ENCODE measurements around the gene SEZ6. TPM values are rescaled to one million over a fixed set of nuclear protein-coding genes. Genes with fewer than 3 reads are reported as not detected.

Gene SEZ6
- total RNA-seq, 2 donors from 2014 or later, result 0.35 TPM; not detected in 1

- Histone ChIP-seq H3K27ac (no peak overlapping the region), H3K4me3 (no peak overlapping the region), H3K36me3 (no peaks in the 10 kb centered on the region), H3K4me1 (peaks cover 0 to 12% of the 10 kb centered on the region in 2 donors), H3K27me3 (no peaks in the 10 kb centered on the region), H3K9me3 (no peaks in the 10 kb centered on the region)
- DNase-seq (ENCODE audit: low spot score), result no peak
- TF ChIP-seq, protein P1, sequence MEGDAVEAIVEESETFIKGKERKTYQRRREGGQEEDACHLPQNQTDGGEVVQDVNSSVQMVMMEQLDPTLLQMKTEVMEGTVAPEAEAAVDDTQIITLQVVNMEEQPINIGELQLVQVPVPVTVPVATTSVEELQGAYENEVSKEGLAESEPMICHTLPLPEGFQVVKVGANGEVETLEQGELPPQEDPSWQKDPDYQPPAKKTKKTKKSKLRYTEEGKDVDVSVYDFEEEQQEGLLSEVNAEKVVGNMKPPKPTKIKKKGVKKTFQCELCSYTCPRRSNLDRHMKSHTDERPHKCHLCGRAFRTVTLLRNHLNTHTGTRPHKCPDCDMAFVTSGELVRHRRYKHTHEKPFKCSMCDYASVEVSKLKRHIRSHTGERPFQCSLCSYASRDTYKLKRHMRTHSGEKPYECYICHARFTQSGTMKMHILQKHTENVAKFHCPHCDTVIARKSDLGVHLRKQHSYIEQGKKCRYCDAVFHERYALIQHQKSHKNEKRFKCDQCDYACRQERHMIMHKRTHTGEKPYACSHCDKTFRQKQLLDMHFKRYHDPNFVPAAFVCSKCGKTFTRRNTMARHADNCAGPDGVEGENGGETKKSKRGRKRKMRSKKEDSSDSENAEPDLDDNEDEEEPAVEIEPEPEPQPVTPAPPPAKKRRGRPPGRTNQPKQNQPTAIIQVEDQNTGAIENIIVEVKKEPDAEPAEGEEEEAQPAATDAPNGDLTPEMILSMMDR (IDR thresholded peaks at IDR 0.05), result no peak
These were observed 22.3 kb downstream of the SEZ6 start for GRCh38 chr17:28983286-28984230.

GRCh38 chr17:28982131-28982793 is 23.6 kb downstream of the SEZ6 start:
- DNase-seq (ENCODE audit: low spot score), result no peak
- Histone ChIP-seq H3K4me1 (peaks cover 0 to 12% of the 10 kb centered on the region in 2 donors), H3K27me3 (no peaks in the 10 kb centered on the region), H3K36me3 (no peaks in the 10 kb centered on the region), H3K4me3 (no peak overlapping the region), H3K27ac (peak overlapping the region in 1 of 2 donors; percentile 48), H3K9me3 (no peaks in the 10 kb centered on the region)
- TF ChIP-seq, protein P1 (IDR thresholded peaks at IDR 0.05), result no peak

GRCh38 chr17:28978356-28978964 is 27.4 kb downstream of the SEZ6 start:
- no peak for DNase-seq (ENCODE audit: low spot score)
- TF ChIP-seq, protein P1 (IDR thresholded peaks at IDR 0.05), result no peak
- Histone ChIP-seq H3K9me3 (no peaks in the 10 kb centered on the region), H3K36me3 (no peaks in the 10 kb centered on the region), H3K27ac (no peak overlapping the region), H3K4me1 (peaks cover 0 to 25% of the 10 kb centered on the region in 2 donors), H3K4me3 (no peak overlapping the region), H3K27me3 (no peaks in the 10 kb centered on the region)

DNA sequence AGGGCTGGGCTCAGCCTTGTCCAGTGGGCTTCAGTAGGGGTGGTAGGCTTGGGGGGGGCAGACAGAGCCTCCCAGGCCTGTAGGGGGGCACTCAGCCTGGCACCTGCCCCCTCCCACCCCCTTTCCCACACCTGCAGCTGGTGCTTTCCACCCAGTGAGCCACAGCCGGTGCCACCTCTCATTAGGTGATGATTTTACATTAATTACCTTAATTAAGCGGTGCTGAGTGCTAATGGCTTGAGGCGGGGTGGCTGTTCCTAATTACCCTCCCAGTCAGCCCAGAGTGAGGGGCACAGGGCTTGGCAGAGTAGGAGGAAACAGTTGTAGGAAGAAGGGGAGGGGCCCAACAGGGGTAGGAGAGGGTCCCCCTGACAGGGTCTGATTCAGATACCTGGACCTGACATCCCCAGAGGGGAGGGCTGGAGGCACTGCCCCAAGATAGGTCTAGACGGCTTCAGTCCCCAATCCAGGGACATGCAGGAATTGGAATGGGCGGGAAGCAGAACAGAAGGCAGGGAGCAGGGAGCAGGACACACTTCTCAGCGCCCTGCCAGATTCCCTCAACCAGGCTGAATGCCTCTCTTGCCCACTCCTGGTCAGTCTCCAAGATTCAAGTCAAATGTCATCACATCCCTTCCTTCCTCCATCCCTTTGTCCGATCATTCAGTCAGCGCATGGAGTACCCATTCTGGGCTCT is 28.0 kb downstream of the SEZ6 start:
- Histone ChIP-seq H3K27ac (no peak overlapping the region), H3K4me1 (peaks cover 0 to 23% of the 10 kb centered on the region in 2 donors), H3K36me3 (no peaks in the 10 kb centered on the region), H3K9me3 (no peaks in the 10 kb centered on the region), H3K27me3 (no peaks in the 10 kb centered on the region), H3K4me3 (no peak overlapping the region)
- TF ChIP-seq, protein P1 (IDR thresholded peaks at IDR 0.05), result no peak
- DNase-seq (ENCODE audit: low spot score), result no peak

DNA sequence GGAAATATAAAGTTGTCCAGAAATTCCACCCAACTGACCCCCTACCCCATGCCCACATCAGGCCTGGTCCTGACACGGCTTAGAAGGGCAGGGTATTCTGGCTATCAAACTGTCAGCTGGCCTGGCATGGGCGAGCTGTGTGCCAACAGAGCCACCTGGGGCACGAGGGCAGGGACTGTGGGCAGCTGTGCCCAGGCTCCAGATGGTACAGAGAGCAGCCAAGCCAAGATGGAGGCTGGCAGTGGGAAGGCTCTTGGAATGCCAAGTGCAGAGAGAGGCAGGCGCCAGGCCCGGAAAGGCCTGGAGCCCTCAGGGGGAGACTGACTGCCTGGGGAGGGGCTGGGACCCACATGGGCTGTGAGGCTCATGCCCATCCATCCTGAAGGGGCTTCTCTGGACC is 30.2 kb downstream of the SEZ6 start:
- no peak overlapping the region for H3K27ac ChIP-seq

More for the DNA sequence above, 30.2 kb downstream of the SEZ6 start:
- H3K36me3 ChIP-seq, result no peaks in the 10 kb centered on the region
- TF ChIP-seq, protein P1 (IDR thresholded peaks at IDR 0.05), result no peak
- H3K4me3 ChIP-seq, result no peak overlapping the region
- DNase-seq (ENCODE audit: low spot score), result no peak
- no peaks in the 10 kb centered on the region for H3K9me3 ChIP-seq
- peaks cover 0 to 19% of the 10 kb centered on the region in 2 donors for H3K4me1 ChIP-seq
- no peaks in the 10 kb centered on the region for H3K27me3 ChIP-seq
